Nephron (organoid): ENCODE results near the gene ZNF277.

ENCODE experiments used
- H3K27ac Mint-ChIP-seq, 3 experiments: 2 replicates each; pipeline ENCODE4 v1.8.0; 2020; ENCODE audit warnings: mixed read lengths in 3 of 3, mild to moderate bottlenecking in 2 of 3, moderate library complexity in 1 of 3
- H3K27me3 Mint-ChIP-seq: 2 replicates; pipeline ENCODE4 v1.8.0; 2021; ENCODE audit warnings: low read depth, mild to moderate bottlenecking, moderate library complexity, mixed read lengths
- H3K36me3 Mint-ChIP-seq: 2 replicates; pipeline ENCODE4 v1.8.0; 2020; ENCODE audit warnings: low read depth, mixed read lengths
- H3K4me1 Mint-ChIP-seq: 2 replicates; pipeline ENCODE4 v1.8.0; 2020; ENCODE audit warnings: mixed read lengths
- H3K4me3 Mint-ChIP-seq, 3 experiments: 2 replicates each; pipeline ENCODE4 v1.8.0; 2020; ENCODE audit warnings: mild to moderate bottlenecking in 3 of 3, mixed read lengths in 3 of 3, moderate library complexity in 2 of 3
- H3K9me3 Mint-ChIP-seq: 2 replicates; pipeline ENCODE4 v1.8.0; 2020; ENCODE audit warnings: mixed read lengths
- TF ChIP-seq, protein P1 (sequence below), 3 experiments: fragments of 200-600 bp; sonication (generic); IDR thresholded peaks; one replicate each; pipeline ENCODE4 v1.5.0; 2021; ENCODE audit warnings: antibody characterized with exemption in 3 of 3; ENCODE audit not compliant: unreplicated experiment in 3 of 3

ZNF277 gene

DNA sequence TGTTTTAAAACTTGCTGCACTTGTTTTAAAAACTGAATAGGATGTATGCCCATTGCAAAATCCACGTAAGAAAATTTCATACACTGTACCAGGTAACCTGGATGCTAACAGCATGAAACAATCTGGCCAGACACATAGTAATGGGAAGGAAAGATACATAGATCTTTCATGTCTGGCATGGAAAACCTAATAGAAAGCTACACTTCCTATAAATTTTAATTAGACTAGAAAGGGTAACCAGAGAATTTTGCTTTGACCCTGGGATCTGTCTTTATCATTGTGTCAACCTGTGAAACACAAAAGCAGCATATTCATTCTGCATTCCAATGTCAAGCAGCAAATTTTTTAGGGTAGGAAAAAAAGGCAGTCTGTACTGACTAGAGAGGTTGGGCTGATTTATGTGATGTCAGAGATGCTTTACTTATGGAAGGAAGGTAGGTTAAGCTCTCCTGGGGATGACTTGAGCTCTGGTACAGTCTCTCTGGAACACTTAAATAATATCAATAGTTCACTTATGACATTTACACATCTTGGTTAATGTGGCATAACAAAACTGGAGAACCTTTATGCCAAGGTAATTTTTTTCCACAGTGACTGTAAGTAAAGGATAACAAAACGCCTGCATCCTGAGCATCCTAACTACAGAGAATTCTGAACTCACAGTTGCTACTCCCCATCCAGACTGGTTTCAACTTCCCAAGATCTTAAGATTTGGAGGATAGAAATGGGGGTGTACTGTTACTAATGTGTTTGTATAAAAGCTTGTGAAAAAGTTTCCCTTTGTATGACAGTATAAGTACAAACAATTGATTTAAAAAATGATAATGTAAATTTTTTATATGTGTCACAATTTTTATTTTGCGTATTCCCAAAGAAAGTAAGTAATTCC, 45.0 kb upstream of the ZNF277 start:
- Mint-ChIP-seq H3K4me3 (no peak overlapping the region), H3K27me3 (no peaks in the 10 kb centered on the region), H3K9me3 (no peaks in the 10 kb centered on the region)

DNA sequence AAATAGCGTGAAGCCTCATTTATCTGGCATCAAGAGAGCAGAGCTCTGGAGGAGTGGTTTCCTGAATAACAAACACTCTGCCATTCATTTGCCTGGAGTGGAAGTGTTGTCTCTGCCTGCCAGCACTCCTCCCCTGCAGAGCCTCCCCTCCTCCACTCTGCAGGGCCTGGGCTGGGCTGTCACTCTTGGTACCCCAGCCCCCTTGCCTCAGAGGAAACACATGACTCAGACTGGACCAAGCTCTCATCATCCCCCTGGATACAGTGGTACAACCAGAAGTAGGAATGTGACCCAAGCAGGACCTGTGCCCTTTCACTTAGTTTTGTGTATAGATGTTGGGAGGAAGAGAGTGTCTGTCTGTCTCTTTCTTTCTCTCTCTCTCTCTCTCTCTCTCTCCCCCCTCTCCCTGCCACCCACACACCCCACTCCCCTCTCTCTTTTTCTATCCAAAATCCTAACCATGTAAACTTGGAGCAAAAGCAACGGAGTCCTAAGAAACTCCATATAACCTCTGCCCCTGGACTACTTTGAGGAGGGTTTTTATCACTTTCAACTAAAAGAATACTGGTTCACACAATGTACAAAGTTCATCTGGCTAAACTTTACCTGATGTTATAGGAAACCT, 44.2 kb upstream of the ZNF277 start:
- Mint-ChIP-seq H3K4me1 (peaks cover 36% of the 10 kb centered on the region), H3K4me3 (peak overlapping the region in 1 of 3 experiments; percentile 15), H3K27me3 (no peaks in the 10 kb centered on the region), H3K27ac (peak overlapping the region; percentile 60 to 93 (median 70)), H3K36me3 (no peaks in the 10 kb centered on the region), H3K9me3 (no peaks in the 10 kb centered on the region)
- TF ChIP-seq, protein P1, sequence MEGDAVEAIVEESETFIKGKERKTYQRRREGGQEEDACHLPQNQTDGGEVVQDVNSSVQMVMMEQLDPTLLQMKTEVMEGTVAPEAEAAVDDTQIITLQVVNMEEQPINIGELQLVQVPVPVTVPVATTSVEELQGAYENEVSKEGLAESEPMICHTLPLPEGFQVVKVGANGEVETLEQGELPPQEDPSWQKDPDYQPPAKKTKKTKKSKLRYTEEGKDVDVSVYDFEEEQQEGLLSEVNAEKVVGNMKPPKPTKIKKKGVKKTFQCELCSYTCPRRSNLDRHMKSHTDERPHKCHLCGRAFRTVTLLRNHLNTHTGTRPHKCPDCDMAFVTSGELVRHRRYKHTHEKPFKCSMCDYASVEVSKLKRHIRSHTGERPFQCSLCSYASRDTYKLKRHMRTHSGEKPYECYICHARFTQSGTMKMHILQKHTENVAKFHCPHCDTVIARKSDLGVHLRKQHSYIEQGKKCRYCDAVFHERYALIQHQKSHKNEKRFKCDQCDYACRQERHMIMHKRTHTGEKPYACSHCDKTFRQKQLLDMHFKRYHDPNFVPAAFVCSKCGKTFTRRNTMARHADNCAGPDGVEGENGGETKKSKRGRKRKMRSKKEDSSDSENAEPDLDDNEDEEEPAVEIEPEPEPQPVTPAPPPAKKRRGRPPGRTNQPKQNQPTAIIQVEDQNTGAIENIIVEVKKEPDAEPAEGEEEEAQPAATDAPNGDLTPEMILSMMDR (IDR thresholded peaks at IDR 0.05; ENCODE audit: unreplicated experiment in 3 of 3) = no peak

More for the DNA sequence above, 45.0 kb upstream of the ZNF277 start:
- Mint-ChIP-seq H3K4me1 (peaks cover 36% of the 10 kb centered on the region), H3K36me3 (no peaks in the 10 kb centered on the region), H3K27ac (peak overlapping the region; percentile 23 to 93 (median 70))
- TF ChIP-seq, protein P1 (IDR thresholded peaks at IDR 0.05; ENCODE audit: unreplicated experiment in 3 of 3) = no peak

DNA sequence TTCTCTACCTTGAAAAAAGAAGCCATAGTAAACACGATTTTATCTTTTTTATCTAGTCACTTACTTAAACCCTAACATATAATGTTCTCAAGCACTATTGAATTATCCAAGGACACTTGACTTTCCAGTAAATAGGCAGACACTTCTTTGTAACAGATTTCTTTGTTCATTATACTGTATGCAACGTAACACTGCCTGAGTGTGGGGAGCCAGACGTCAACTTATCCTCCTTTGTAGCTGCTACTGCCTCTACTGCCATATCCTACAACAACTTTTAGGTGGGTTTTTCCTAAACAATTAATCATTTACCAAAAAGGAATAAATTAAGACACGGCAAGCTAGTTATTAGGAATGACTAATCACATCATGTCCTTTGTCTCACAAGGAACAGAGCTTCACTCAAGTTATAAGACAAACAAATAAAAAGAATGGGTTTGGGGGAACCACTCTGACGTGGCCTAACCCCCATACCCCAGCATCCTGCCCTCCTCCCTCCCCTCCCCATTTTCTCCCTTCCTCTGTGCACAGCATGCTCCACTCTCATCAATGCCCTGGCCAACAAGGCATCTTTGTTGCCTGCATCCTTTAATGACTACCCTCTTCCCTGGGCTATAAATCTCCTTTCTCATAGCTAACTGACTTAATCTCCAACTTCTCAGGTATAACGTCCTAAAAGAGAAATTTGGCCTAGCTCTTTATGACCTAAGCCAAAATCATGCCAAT, 43.5 kb upstream of the ZNF277 start:
- TF ChIP-seq, protein P1 (IDR thresholded peaks at IDR 0.05; ENCODE audit: unreplicated experiment in 3 of 3) = no peak
- Mint-ChIP-seq H3K4me3 (no peak overlapping the region), H3K4me1 (peaks cover 36% of the 10 kb centered on the region), H3K36me3 (no peaks in the 10 kb centered on the region), H3K9me3 (no peaks in the 10 kb centered on the region), H3K27me3 (no peaks in the 10 kb centered on the region), H3K27ac (peak overlapping the region; percentile 60 to 93 (median 70))

DNA sequence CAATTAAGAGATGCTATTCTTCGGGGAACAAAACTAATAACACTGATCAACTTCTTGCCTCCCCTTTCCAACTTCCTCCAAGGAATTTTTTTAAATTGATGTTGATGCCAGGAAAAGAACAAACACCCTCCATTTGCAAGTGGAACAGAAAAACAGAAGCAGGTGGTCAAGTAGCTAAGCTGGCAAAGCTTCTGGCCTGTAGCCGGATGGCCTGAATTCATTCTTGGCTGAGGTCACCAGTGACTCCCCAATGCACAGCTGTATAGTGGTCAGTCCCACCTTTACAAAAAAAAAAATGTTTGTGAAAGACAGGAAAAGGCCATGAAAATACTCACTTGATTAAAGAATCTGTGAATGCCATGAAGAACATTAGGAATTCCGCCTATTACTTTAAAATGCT, 39.3 kb upstream of the ZNF277 start:
- Mint-ChIP-seq H3K4me1 (peaks cover 9% of the 10 kb centered on the region), H3K27me3 (no peaks in the 10 kb centered on the region), H3K27ac (no peak overlapping the region), H3K4me3 (no peak overlapping the region), H3K9me3 (no peaks in the 10 kb centered on the region), H3K36me3 (no peaks in the 10 kb centered on the region)
- TF ChIP-seq, protein P1 (IDR thresholded peaks at IDR 0.05; ENCODE audit: unreplicated experiment in 3 of 3) = no peak

DNA sequence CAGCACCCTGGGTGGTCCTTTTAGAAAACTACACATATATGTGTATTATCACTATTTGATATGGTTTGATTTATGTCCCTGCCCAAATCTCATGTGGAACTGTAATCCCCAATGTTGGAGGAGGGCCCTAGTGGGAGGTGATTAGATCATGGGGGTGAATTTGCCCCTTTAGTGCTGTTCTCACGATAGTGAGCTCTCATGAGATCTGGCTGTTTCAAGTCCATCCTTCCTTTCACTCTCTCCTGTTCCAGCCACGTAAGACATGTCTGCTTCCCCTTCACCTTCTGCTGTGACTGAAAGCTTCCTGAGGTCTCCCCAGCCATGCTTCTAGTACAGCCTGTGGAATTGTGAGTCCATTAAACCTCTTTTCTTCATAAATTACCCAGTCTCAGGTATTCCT, 37.6 kb upstream of the ZNF277 start:
- TF ChIP-seq, protein P1 (IDR thresholded peaks at IDR 0.05; ENCODE audit: unreplicated experiment in 3 of 3) = no peak
- Mint-ChIP-seq H3K27me3 (no peaks in the 10 kb centered on the region), H3K36me3 (no peaks in the 10 kb centered on the region)

More for the DNA sequence above, 37.6 kb upstream of the ZNF277 start:
- Mint-ChIP-seq H3K4me3 (no peak overlapping the region), H3K9me3 (no peaks in the 10 kb centered on the region), H3K4me1 (peaks cover 13% of the 10 kb centered on the region), H3K27ac (no peak overlapping the region)
